Measurements from ENCODE around the gene SLC7A14. TPM values are rescaled to one million over a fixed set of nuclear protein-coding genes. Genes with fewer than 3 reads are reported as not detected.

The SLC7A14 gene
- total and polyA plus RNA-seq, 2 of the 13 experiments (the other 11 are each of a cell fraction or from before 2014, with no cell fraction given), result not detected

- H3K4me2 ChIP-seq (ENCODE audit: low read depth, low read length), result no peak overlapping the region
- CTCF ChIA-PET (ENCODE audit: low intra/inter-chr PET ratio, low total read pairs), result no interaction called here
- no peak for DNase-seq (ENCODE audit: low spot score)
- TF ChIP-seq ZNF512B (CRISPR knock-in tag; IDR thresholded peaks at IDR 0.05; ENCODE audit: borderline replicate concordance), result no peak
- no peak for TF ChIP-seq KLF12 (CRISPR knock-in tag; IDR thresholded peaks at IDR 0.05; ENCODE audit: borderline replicate concordance)
- H3K36me3 ChIP-seq (replicated peaks in 1 of 2; ENCODE audit: control insufficient read depth in 1 of 2, insufficient read depth in 2 of 2, low read length in 2 of 2), result no peaks in the 10 kb centered on the region
- no peak for FAIRE-seq
- H3K9me3 ChIP-seq (ENCODE audit: low read length), result no peaks in the 10 kb centered on the region
- POLR2A ChIA-PET, result no interaction called here
- H3K4me1 ChIP-seq (ENCODE audit: insufficient read depth, low read length), result no peaks in the 10 kb centered on the region
- H2AFZ ChIP-seq (ENCODE audit: low read length), result no peak overlapping the region
- no peaks in the 10 kb centered on the region for H3K27me3 ChIP-seq (ENCODE audit: control insufficient read depth in 1 of 2, insufficient read depth in 2 of 2, low read length in 2 of 2)
- no peak overlapping the region for H3K9ac ChIP-seq (ENCODE audit: insufficient read depth, low read depth, low read length)
- H3K4me3 ChIP-seq (replicated peaks in 1 of 3; ENCODE audit: insufficient read depth in 1 of 3, low read depth in 2 of 3, low read length in 3 of 3), result no peak overlapping the region
- no peaks in the 10 kb centered on the region for H4K20me1 ChIP-seq (ENCODE audit: insufficient read depth, low read length)
- intact Hi-C loops (cut with micrococcal nuclease; ENCODE audit: unreplicated experiment), result no loop called here
- 15% methylated on average over 3 of the region's 3 CpGs for WGBS (ENCODE audit: low lambda C conversion rate)
- no TSS peak for BruUV-seq (replicated peaks)
- H3K27ac ChIP-seq (ENCODE audit: extremely low read length, insufficient read depth, low read length), result no peak overlapping the region
- H3K79me2 ChIP-seq (ENCODE audit: insufficient read depth, low read length), result no peaks in the 10 kb centered on the region
- in situ Hi-C loops (cut with HindIII; ENCODE audit: extremely low pct_ligation_motif_present, low pct_unique_long_range_greater_than_20kb), result no loop called here
- ATAC-seq, result no peak
Observed at GRCh38 chr3:170606675-170607074, 20.8 kb upstream of the SLC7A14 start.

GRCh38 chr3:170605490-170605889 is 19.6 kb upstream of the SLC7A14 start:
- H3K4me1 ChIP-seq (ENCODE audit: insufficient read depth, low read length), result no peaks in the 10 kb centered on the region
- no peaks in the 10 kb centered on the region for H3K27me3 ChIP-seq (ENCODE audit: control insufficient read depth in 1 of 2, insufficient read depth in 2 of 2, low read length in 2 of 2)
- ChIA-PET CTCF (ENCODE audit: low intra/inter-chr PET ratio, low total read pairs) (no interaction called here), POLR2A (no interaction called here)
- no peaks in the 10 kb centered on the region for H3K79me2 ChIP-seq (ENCODE audit: insufficient read depth, low read length)
- H3K4me2 ChIP-seq (ENCODE audit: low read depth, low read length), result no peak overlapping the region
- intact Hi-C loops (cut with micrococcal nuclease; ENCODE audit: unreplicated experiment) (no loop called here), in situ Hi-C loops (cut with HindIII; ENCODE audit: extremely low pct_ligation_motif_present, low pct_unique_long_range_greater_than_20kb) (no loop called here)
- H3K36me3 ChIP-seq (replicated peaks in 1 of 2; ENCODE audit: control insufficient read depth in 1 of 2, insufficient read depth in 2 of 2, low read length in 2 of 2), result no peaks in the 10 kb centered on the region
- H3K4me3 ChIP-seq (replicated peaks in 1 of 3; ENCODE audit: insufficient read depth in 1 of 3, low read depth in 2 of 3, low read length in 3 of 3), result no peak overlapping the region
- H3K9me3 ChIP-seq (ENCODE audit: low read length), result no peaks in the 10 kb centered on the region
- H3K27ac ChIP-seq (ENCODE audit: extremely low read length, insufficient read depth, low read length), result no peak overlapping the region
- no TSS peak for BruUV-seq (replicated peaks)
- no peak overlapping the region for H3K9ac ChIP-seq (ENCODE audit: insufficient read depth, low read depth, low read length)
- no peak for ATAC-seq
- no peaks in the 10 kb centered on the region for H4K20me1 ChIP-seq (ENCODE audit: insufficient read depth, low read length)
- no peak overlapping the region for H2AFZ ChIP-seq (ENCODE audit: low read length)
- DNase-seq (ENCODE audit: low spot score), result no peak
- no peak for FAIRE-seq
- TF ChIP-seq HNRNPH1 (optimal IDR thresholded peaks at IDR 0.05; ENCODE audit: low read depth, low read length) (no peak), ZNF556 (CRISPR knock-in tag; IDR thresholded peaks at IDR 0.05; ENCODE audit: borderline replicate concordance) (no peak), BRD4 (CRISPR knock-in tag; IDR thresholded peaks at IDR 0.05) (no peak), ZBTB7B (CRISPR knock-in tag; IDR thresholded peaks at IDR 0.05) (no peak), ZNF260 (CRISPR knock-in tag; IDR thresholded peaks at IDR 0.05; ENCODE audit: borderline replicate concordance, low read depth) (no peak), KDM5A (IDR thresholded peaks at IDR 0.05; ENCODE audit: borderline replicate concordance, low read length) (no peak), CREB1 (IDR thresholded peaks at IDR 0.05) (no peak), CREB1 (CRISPR knock-in tag; IDR thresholded peaks at IDR 0.05) (no peak), FOXP1 (IDR thresholded peaks at IDR 0.05) (no peak), FOXP1 (CRISPR knock-in tag; IDR thresholded peaks at IDR 0.05) (no peak)
